Endothelial cell of umbilical vein (primary cell): ENCODE results near the gene IGFL1. TPM values are rescaled to one million over a fixed set of nuclear protein-coding genes. Genes with fewer than 3 reads are reported as not detected.
"Not testable (repeated sequence)": the region's sequence is repeated elsewhere in the genome, so short reads cannot be mapped to it uniquely, and the experiment has no call there.

ENCODE experiments used
- BruUV-seq: library from RNA; stranded (reverse); fragments of 400-500 nt; replicated peaks from 2 replicates; lab custom pipeline; 2021; lab: Mats Ljungman, UMichigan
- CTCF ChIA-PET: fragments of 300-600, 350-600 bp; sonication (Branson Sonifier 250); formaldehyde crosslinking; loops from one replicate; lab custom pipeline; 2021; ENCODE audit warnings: antibody characterized with exemption, inconsistent platforms; lab: Charles Lee
- POLR2A ChIA-PET: fragments of 300-600, 350-600 bp; sonication (Branson Sonifier 250); formaldehyde crosslinking; loops from one replicate; lab custom pipeline; 2021; ENCODE audit warnings: antibody characterized with exemption, inconsistent platforms; lab: Charles Lee
- DNase-seq: peaks from one replicate; pipeline ENCODE4 v3.0.0-alpha.2; 2011; ENCODE audit warnings: low read depth, low spot score
- FAIRE-seq: peaks from 2 replicates; lab custom pipeline; 2011; peaks lifted over from hg19 to GRCh38; lab: Jason Lieb, UNC
- H2AFZ ChIP-seq: 2 replicates; pipeline ENCODE4 v1.6.0; 2012; ENCODE audit warnings: low read depth, low read length, control low read depth, inconsistent platforms
- H3K27ac ChIP-seq: 2 replicates; pipeline ENCODE4 v1.5.1; 2011; ENCODE audit warnings: low read depth, mild to moderate bottlenecking, control low read depth, low read length, moderate library complexity; ENCODE audit not compliant: insufficient read depth
- H3K27me3 ChIP-seq, 2 experiments: 2 replicates each; pipeline versions ENCODE4 v1.6.0 to v1.6.1; 2011; ENCODE audit warnings: low read length in 2 of 2, mixed read lengths in 1 of 2; ENCODE audit not compliant: control insufficient read depth in 2 of 2, insufficient read depth in 2 of 2
- H3K36me3 ChIP-seq, 2 experiments: 2 replicates in 1 of 2; 3 replicates in 1 of 2; pipeline ENCODE4 v1.5.1; 2011; ENCODE audit warnings: low read length in 2 of 2, mild to moderate bottlenecking in 1 of 2, moderate library complexity in 1 of 2; ENCODE audit not compliant: control insufficient read depth in 2 of 2, insufficient read depth in 2 of 2; ENCODE audit errors: extremely low read depth in 1 of 2
- H3K4me1 ChIP-seq: 3 replicates; pipeline ENCODE4 v1.5.1; 2011; ENCODE audit warnings: mild to moderate bottlenecking, low read length; ENCODE audit not compliant: control insufficient read depth, insufficient read depth; ENCODE audit errors: extremely low read depth
- H3K4me2 ChIP-seq: 2 replicates; pipeline ENCODE4 v1.6.1; 2011; ENCODE audit warnings: low read length, control low read depth, mixed read lengths; ENCODE audit not compliant: insufficient read depth
- H3K4me3 ChIP-seq, 3 experiments: fragments of 200-600 bp in 1 of 3; sonication (generic), shearing (Covaris generic) in 1 of 3; replicated peaks in 1 of 3; 2 replicates each; pipeline ENCODE4 v1.5.1; 2011 to 2016; ENCODE audit warnings: control low read depth in 3 of 3, low read length in 3 of 3, mild to moderate bottlenecking in 2 of 3, inconsistent platforms in 1 of 3, low read depth in 1 of 3, moderate library complexity in 1 of 3; ENCODE audit not compliant: insufficient read depth in 1 of 3
- H3K79me2 ChIP-seq: 2 replicates; pipeline ENCODE4 v1.6.0; 2012; ENCODE audit warnings: low read length, inconsistent platforms; ENCODE audit not compliant: control insufficient read depth, insufficient read depth
- H3K9ac ChIP-seq: replicated peaks from 2 replicates; pipeline ENCODE3; 2011; ENCODE audit warnings: low read length, control low read depth; ENCODE audit not compliant: insufficient read depth; ENCODE audit errors: extremely low read depth
- H3K9me1 ChIP-seq: replicated peaks from 3 replicates; pipeline ENCODE4 v1.6.0; 2011; ENCODE audit warnings: mild to moderate bottlenecking, low read length; ENCODE audit not compliant: control insufficient read depth, insufficient read depth; ENCODE audit errors: extremely low read depth
- H3K9me3 ChIP-seq: replicated peaks from 2 replicates; pipeline ENCODE4 v1.5.1; 2012; ENCODE audit warnings: low read length, inconsistent platforms; ENCODE audit not compliant: control insufficient read depth, insufficient read depth
- H4K20me1 ChIP-seq: replicated peaks from 2 replicates; pipeline ENCODE3; 2011; ENCODE audit warnings: mild to moderate bottlenecking, low read length; ENCODE audit not compliant: control insufficient read depth, insufficient read depth; ENCODE audit errors: extremely low read depth
- EZH2 ChIP-seq: IDR thresholded peaks from 2 replicates; pipeline ENCODE4 v1.6.1; 2012; ENCODE audit warnings: borderline replicate concordance, low read depth, mild to moderate bottlenecking, moderate library complexity, low read length, inconsistent platforms; ENCODE audit not compliant: severe bottlenecking
- FOS ChIP-seq: IDR thresholded peaks from 2 replicates; pipeline ENCODE4 v1.6.1; 2011; ENCODE audit warnings: mild to moderate bottlenecking, low read length, moderate library complexity, borderline replicate concordance; ENCODE audit not compliant: insufficient read depth
- GATA2 ChIP-seq: IDR thresholded peaks from 2 replicates; pipeline ENCODE4 v1.7.0; 2011; ENCODE audit warnings: low read depth, mild to moderate bottlenecking, moderate library complexity, mixed read lengths, low read length; ENCODE audit not compliant: insufficient read length, insufficient read depth
- JUN ChIP-seq: IDR thresholded peaks from 2 replicates; pipeline ENCODE4 v1.6.1; 2011; ENCODE audit warnings: borderline replicate concordance, low read depth; ENCODE audit not compliant: insufficient read length, insufficient read depth
- MAX ChIP-seq: IDR thresholded peaks from 2 replicates; pipeline ENCODE4 v1.6.1; 2011; ENCODE audit not compliant: insufficient read depth, insufficient read length
- MYC ChIP-seq: IDR thresholded peaks from one replicate; pipeline ENCODE4 v1.6.1; 2011; ENCODE audit warnings: mild to moderate bottlenecking, low read depth, low read length
- POLR2A ChIP-seq: IDR thresholded peaks from 2 replicates; pipeline ENCODE4 v1.6.1; 2012; ENCODE audit warnings: low read depth, mild to moderate bottlenecking, control low read depth, low read length
- POLR2AphosphoS5 ChIP-seq: IDR thresholded peaks from 2 replicates; pipeline ENCODE4 v1.6.1; 2012; ENCODE audit warnings: low read depth, mild to moderate bottlenecking, control low read depth, low read length, moderate library complexity; ENCODE audit not compliant: insufficient read depth
- dilution Hi-C: fragments of 300-500 bp; cut with MboI; formaldehyde crosslinking; loops from one replicate; pipeline ENCODE4 v1.15.0; 2019; ENCODE audit warnings: low sequenced_read_pairs; ENCODE audit not compliant: extremely low pct_ligation_motif_present
- intact Hi-C: fragments of 100-400 bp; cut with micrococcal nuclease; formaldehyde crosslinking; loops from one replicate; pipeline ENCODE4 v1.10.0; 2022
- polyA plus RNA-seq, 4 experiments: library from polyadenylated mRNA; depleted of rRNA in 3 of 4; stranded (reverse) in 3 of 4; unstranded in 1 of 4; fragments of >200 nt; gene quantifications; 2 replicates each; pipeline versions ENCODE4 v1.2.1 to v1.2.3, GENCODE V29; 2011 to 2012; ENCODE audit warnings: missing spikeins in 1 of 4
- total RNA-seq: library from RNA; stranded (reverse); gene quantifications from 2 replicates; pipeline ENCODE4 v1.2.3, GENCODE V29; 2021
- TF ChIP-seq, protein P1 (sequence below), 2 donors: IDR thresholded peaks; 1 replicate in 1 of 2; 2 replicates in 1 of 2; pipeline ENCODE4 v1.5.1; 2011; ENCODE audit warnings: low read length in 2 of 2, mild to moderate bottlenecking in 2 of 2, moderate library complexity in 2 of 2, control low read depth in 1 of 2, inconsistent platforms in 1 of 2, low read depth in 1 of 2; ENCODE audit not compliant: insufficient read depth in 1 of 2; ENCODE audit errors: extremely low read depth in 1 of 2

Gene IGFL1
- total and polyA plus RNA-seq, 2 donors (not counting 3 experiments of a cell fraction or from before 2014, with no cell fraction given): not detected

- H3K4me2 ChIP-seq, H3K9ac ChIP-seq, FAIRE-seq, H3K27ac ChIP-seq, H3K36me3 ChIP-seq, CTCF ChIA-PET, H3K4me1 ChIP-seq, H3K27me3 ChIP-seq, DNase-seq, H3K4me3 ChIP-seq, H3K9me3 ChIP-seq, POLR2A ChIA-PET, H4K20me1 ChIP-seq, dilution Hi-C loops, H2AFZ ChIP-seq, H3K79me2 ChIP-seq, intact Hi-C loops, BruUV-seq, H3K9me1 ChIP-seq: not testable (repeated sequence)
Measured at GRCh38 chr19:46207858-46208257, 21.7 kb upstream of the IGFL1 start.

DNA sequence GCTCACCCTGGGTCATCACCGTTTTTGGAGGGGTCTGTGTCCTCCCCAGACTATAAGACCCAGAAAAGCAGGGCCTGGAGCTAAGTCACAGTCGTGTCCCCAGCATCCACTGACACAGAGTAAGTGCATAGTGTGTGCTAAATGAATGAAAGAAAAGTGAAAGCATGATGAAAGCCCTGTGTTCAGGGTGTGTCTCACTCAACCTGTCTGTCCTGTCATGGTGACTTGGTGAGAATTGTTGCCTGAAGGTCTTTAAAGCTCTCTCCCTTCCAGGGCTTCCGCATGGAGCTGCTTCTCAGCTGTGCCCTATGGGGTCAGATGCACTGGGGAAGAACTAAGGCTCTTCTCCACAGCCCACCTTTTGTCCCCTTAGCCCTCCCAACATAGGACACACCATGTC lies 20.5 kb upstream of the IGFL1 start:
- H3K9ac ChIP-seq: no peak overlapping the region
- no peak for DNase-seq
- FAIRE-seq: no peak
- no peaks in the 10 kb centered on the region for H4K20me1 ChIP-seq
- no peak overlapping the region for H3K4me3 ChIP-seq
- TF ChIP-seq POLR2A (no peak), EZH2 (no peak), MAX (no peak), MYC (no peak), GATA2 (no peak), POLR2AphosphoS5 (no peak), JUN (no peak), FOS (no peak)
- TF ChIP-seq, protein P1, sequence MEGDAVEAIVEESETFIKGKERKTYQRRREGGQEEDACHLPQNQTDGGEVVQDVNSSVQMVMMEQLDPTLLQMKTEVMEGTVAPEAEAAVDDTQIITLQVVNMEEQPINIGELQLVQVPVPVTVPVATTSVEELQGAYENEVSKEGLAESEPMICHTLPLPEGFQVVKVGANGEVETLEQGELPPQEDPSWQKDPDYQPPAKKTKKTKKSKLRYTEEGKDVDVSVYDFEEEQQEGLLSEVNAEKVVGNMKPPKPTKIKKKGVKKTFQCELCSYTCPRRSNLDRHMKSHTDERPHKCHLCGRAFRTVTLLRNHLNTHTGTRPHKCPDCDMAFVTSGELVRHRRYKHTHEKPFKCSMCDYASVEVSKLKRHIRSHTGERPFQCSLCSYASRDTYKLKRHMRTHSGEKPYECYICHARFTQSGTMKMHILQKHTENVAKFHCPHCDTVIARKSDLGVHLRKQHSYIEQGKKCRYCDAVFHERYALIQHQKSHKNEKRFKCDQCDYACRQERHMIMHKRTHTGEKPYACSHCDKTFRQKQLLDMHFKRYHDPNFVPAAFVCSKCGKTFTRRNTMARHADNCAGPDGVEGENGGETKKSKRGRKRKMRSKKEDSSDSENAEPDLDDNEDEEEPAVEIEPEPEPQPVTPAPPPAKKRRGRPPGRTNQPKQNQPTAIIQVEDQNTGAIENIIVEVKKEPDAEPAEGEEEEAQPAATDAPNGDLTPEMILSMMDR (IDR thresholded peaks at IDR 0.05; ENCODE audit: extremely low read depth in 1 of 2, insufficient read depth in 1 of 2, low read depth in 1 of 2, low read length in 2 of 2): no peak
- H3K4me2 ChIP-seq: no peak overlapping the region
- H3K36me3 ChIP-seq: no peaks in the 10 kb centered on the region
- no peaks in the 10 kb centered on the region for H3K4me1 ChIP-seq
- intact Hi-C loops (no loop called here), dilution Hi-C loops (no loop called here)
- no peaks in the 10 kb centered on the region for H3K79me2 ChIP-seq
- no peak overlapping the region for H3K27ac ChIP-seq
- H3K27me3 ChIP-seq: peaks cover 2 to 11% of the 10 kb centered on the region in 2 experiments
- no TSS peak for BruUV-seq
- POLR2A ChIA-PET: no interaction called here
- no peaks in the 10 kb centered on the region for H3K9me3 ChIP-seq
- no peaks in the 10 kb centered on the region for H3K9me1 ChIP-seq
- CTCF ChIA-PET: no interaction called here
- H2AFZ ChIP-seq: no peak overlapping the region
